HAP-1 (cell line): ENCODE data around the gene KDR.

Experiments
- DNase-seq, 2 experiments: peaks; one replicate each; pipeline ENCODE4 v3.0.0-alpha.2; 2016 to 2020; ENCODE audit warnings: low spot score in 2 of 2
- H3K27me3 ChIP-seq: fragments of 250-450 bp; sonication (Bioruptor Pico); 2 replicates; pipeline ENCODE4 v1.5.1; 2020; ENCODE audit warnings: low read depth, mild to moderate bottlenecking, moderate library complexity
- H3K36me3 ChIP-seq: fragments of 250-450 bp; sonication (Bioruptor Pico); replicated peaks from 2 replicates; pipeline ENCODE4 v1.5.1; 2020; ENCODE audit warnings: mild to moderate bottlenecking
- H3K4me1 ChIP-seq: fragments of 250-450 bp; sonication (Bioruptor Pico); 2 replicates; pipeline ENCODE4 v1.5.1; 2020; ENCODE audit warnings: mild to moderate bottlenecking
- H3K4me3 ChIP-seq: fragments of 250-450 bp; sonication (Bioruptor Pico); 2 replicates; pipeline ENCODE4 v1.5.1; 2020; ENCODE audit warnings: mild to moderate bottlenecking, moderate library complexity
- H3K9me3 ChIP-seq: fragments of 250-450 bp; sonication (Bioruptor Pico); 2 replicates; pipeline ENCODE4 v1.5.1; 2020; ENCODE audit warnings: mild to moderate bottlenecking, moderate library complexity
- in situ Hi-C: fragments of 300-500 bp; cut with MboI; formaldehyde crosslinking; loops from 3 replicates; pipeline ENCODE4 v1.14.3; 2020; ENCODE audit warnings: low sequenced_read_pairs, inconsistent platforms, mixed read lengths

KDR gene

GRCh38 chr4:55138367-55138766 is 13.0 kb upstream of the KDR start:
- Histone ChIP-seq H3K4me1 (no peaks in the 10 kb centered on the region), H3K36me3 (no peaks in the 10 kb centered on the region), H3K4me3 (no peak overlapping the region), H3K9me3 (no peaks in the 10 kb centered on the region), H3K27me3 (peaks cover 4% of the 10 kb centered on the region; the same call in 1 of the 2 replicates)
- no peak for DNase-seq
- in situ Hi-C loops = no loop called here

GRCh38 chr4:55136634-55137033 is 11.2 kb upstream of the KDR start:
- peaks cover 2% of the 10 kb centered on the region; the same call in 1 of the 2 replicates for H3K27me3 ChIP-seq
- H3K4me1 ChIP-seq = no peaks in the 10 kb centered on the region
- in situ Hi-C loops = no loop called here
- H3K4me3 ChIP-seq = no peak overlapping the region
- H3K36me3 ChIP-seq = no peaks in the 10 kb centered on the region
- no peak for DNase-seq
- H3K9me3 ChIP-seq = no peaks in the 10 kb centered on the region

GRCh38 chr4:55133951-55134350 is 8.6 kb upstream of the KDR start:
- no peaks in the 10 kb centered on the region for H3K4me1 ChIP-seq
- H3K27me3 ChIP-seq = peaks cover 2% of the 10 kb centered on the region; the same call in 1 of the 2 replicates

GRCh38 chr4:55132775-55133174 is 7.4 kb upstream of the KDR start:
- no peaks in the 10 kb centered on the region for H3K4me1 ChIP-seq
- DNase-seq = peak in 1 of 2 experiments; percentile 28
- H3K9me3 ChIP-seq = no peaks in the 10 kb centered on the region
- H3K36me3 ChIP-seq = no peaks in the 10 kb centered on the region
- no peak overlapping the region for H3K4me3 ChIP-seq
- no peaks in the 10 kb centered on the region for H3K27me3 ChIP-seq
- in situ Hi-C loops = no loop called here

More at GRCh38 chr4:55133951-55134350, 8.6 kb upstream of the KDR start:
- Histone ChIP-seq H3K36me3 (no peaks in the 10 kb centered on the region), H3K9me3 (no peaks in the 10 kb centered on the region), H3K4me3 (no peak overlapping the region)
- in situ Hi-C loops = no loop called here
- no peak for DNase-seq

- Histone ChIP-seq H3K27me3 (peaks cover 33% of the 10 kb centered on the region), H3K4me3 (no peak overlapping the region), H3K36me3 (no peaks in the 10 kb centered on the region), H3K4me1 (no peaks in the 10 kb centered on the region), H3K9me3 (no peaks in the 10 kb centered on the region)
- in situ Hi-C loops = no loop called here
- no peak for DNase-seq
These were observed 2.1 kb upstream of the KDR start for GRCh38 chr4:55127521-55127920.

- Histone ChIP-seq H3K4me3 (no peak overlapping the region), H3K36me3 (no peaks in the 10 kb centered on the region), H3K4me1 (no peaks in the 10 kb centered on the region), H3K27me3 (peaks cover 38% of the 10 kb centered on the region), H3K9me3 (no peaks in the 10 kb centered on the region)
- in situ Hi-C loops = no loop called here
- DNase-seq = no peak
These were observed 1.7 kb upstream of the KDR start for GRCh38 chr4:55127053-55127452.

GRCh38 chr4:55125763-55126541 is 557 bp upstream of the KDR start:
- H3K27me3 ChIP-seq = peaks cover 40% of the 10 kb centered on the region
- peak overlapping the region; percentile 27 for H3K4me3 ChIP-seq
- no peak for DNase-seq
- no peaks in the 10 kb centered on the region for H3K4me1 ChIP-seq
- H3K9me3 ChIP-seq = no peaks in the 10 kb centered on the region
- no peaks in the 10 kb centered on the region for H3K36me3 ChIP-seq
- in situ Hi-C loops = no loop called here

- H3K4me3 ChIP-seq = no peak overlapping the region
- no peaks in the 10 kb centered on the region for H3K36me3 ChIP-seq
- in situ Hi-C loops = no loop called here
- no peaks in the 10 kb centered on the region for H3K9me3 ChIP-seq
- H3K4me1 ChIP-seq = no peaks in the 10 kb centered on the region
- H3K27me3 ChIP-seq = peaks cover 43% of the 10 kb centered on the region
- DNase-seq = no peak
These were observed 896 bp downstream of the KDR start for GRCh38 chr4:55124322-55125076.

- H3K27me3 ChIP-seq = peaks cover 43% of the 10 kb centered on the region
- DNase-seq = no peak
- no peak overlapping the region for H3K4me3 ChIP-seq
- no peaks in the 10 kb centered on the region for H3K36me3 ChIP-seq
- no peaks in the 10 kb centered on the region for H3K4me1 ChIP-seq
- H3K9me3 ChIP-seq = no peaks in the 10 kb centered on the region
- in situ Hi-C loops = no loop called here
These were observed 1.6 kb downstream of the KDR start for GRCh38 chr4:55123791-55124190.

GRCh38 chr4:55122235-55122634 is 3.2 kb downstream of the KDR start:
- DNase-seq = no peak
- H3K4me3 ChIP-seq = no peak overlapping the region
- H3K27me3 ChIP-seq = peaks cover 44% of the 10 kb centered on the region
- no peaks in the 10 kb centered on the region for H3K9me3 ChIP-seq
- H3K36me3 ChIP-seq = no peaks in the 10 kb centered on the region
- in situ Hi-C loops = no loop called here
- H3K4me1 ChIP-seq = no peaks in the 10 kb centered on the region

- DNase-seq = no peak
- Histone ChIP-seq H3K36me3 (no peaks in the 10 kb centered on the region), H3K27me3 (peaks cover 38% of the 10 kb centered on the region), H3K4me3 (no peak overlapping the region), H3K4me1 (no peaks in the 10 kb centered on the region), H3K9me3 (no peaks in the 10 kb centered on the region)
- in situ Hi-C loops = no loop called here
These were observed 4.1 kb downstream of the KDR start for GRCh38 chr4:55121246-55121645.

- no peaks in the 10 kb centered on the region for H3K9me3 ChIP-seq
- in situ Hi-C loops = no loop called here
- H3K4me3 ChIP-seq = no peak overlapping the region
- no peaks in the 10 kb centered on the region for H3K4me1 ChIP-seq
- H3K36me3 ChIP-seq = no peaks in the 10 kb centered on the region
- H3K27me3 ChIP-seq = peaks cover 19% of the 10 kb centered on the region
- no peak for DNase-seq
These were observed 7.0 kb downstream of the KDR start for GRCh38 chr4:55118397-55118796.

- no peaks in the 10 kb centered on the region for H3K36me3 ChIP-seq
- DNase-seq = no peak
- no peaks in the 10 kb centered on the region for H3K9me3 ChIP-seq
- in situ Hi-C loops = no loop called here
- H3K4me3 ChIP-seq = no peak overlapping the region
- no peaks in the 10 kb centered on the region for H3K4me1 ChIP-seq
- H3K27me3 ChIP-seq = peaks cover 12% of the 10 kb centered on the region
These were observed 7.9 kb downstream of the KDR start for GRCh38 chr4:55117511-55117910.

GRCh38 chr4:55116450-55116849 is 8.9 kb downstream of the KDR start:
- no peaks in the 10 kb centered on the region for H3K9me3 ChIP-seq
- DNase-seq = no peak
- in situ Hi-C loops = no loop called here
- no peaks in the 10 kb centered on the region for H3K36me3 ChIP-seq
- no peak overlapping the region for H3K4me3 ChIP-seq
- H3K4me1 ChIP-seq = no peaks in the 10 kb centered on the region
- H3K27me3 ChIP-seq = peaks cover 8% of the 10 kb centered on the region
